Epithelial cell of proximal tubule (primary cell): ENCODE data around the gene CAMTA2. TPM values are rescaled to one million over a fixed set of nuclear protein-coding genes. Genes with fewer than 3 reads are reported as not detected.

ENCODE experiments used
- DNase-seq: peaks from one replicate; pipeline ENCODE4 v3.0.0-alpha.2; 2011; ENCODE audit warnings: low read depth
- H3K4me3 ChIP-seq: 2 replicates; pipeline ENCODE4 v1.5.1; 2011; ENCODE audit warnings: low read depth, mild to moderate bottlenecking, low read length
- total RNA-seq: library from RNA; depleted of rRNA; stranded (reverse); fragments of >200 nt; gene quantifications from 2 replicates; pipeline ENCODE4 v1.2.3, GENCODE V29; 2015
- TF ChIP-seq, protein P1 (sequence below): conservative IDR thresholded peaks from 2 replicates; pipeline ENCODE4 v1.5.1; 2012; ENCODE audit warnings: low read depth, mild to moderate bottlenecking, low read length

Gene CAMTA2, protein sequence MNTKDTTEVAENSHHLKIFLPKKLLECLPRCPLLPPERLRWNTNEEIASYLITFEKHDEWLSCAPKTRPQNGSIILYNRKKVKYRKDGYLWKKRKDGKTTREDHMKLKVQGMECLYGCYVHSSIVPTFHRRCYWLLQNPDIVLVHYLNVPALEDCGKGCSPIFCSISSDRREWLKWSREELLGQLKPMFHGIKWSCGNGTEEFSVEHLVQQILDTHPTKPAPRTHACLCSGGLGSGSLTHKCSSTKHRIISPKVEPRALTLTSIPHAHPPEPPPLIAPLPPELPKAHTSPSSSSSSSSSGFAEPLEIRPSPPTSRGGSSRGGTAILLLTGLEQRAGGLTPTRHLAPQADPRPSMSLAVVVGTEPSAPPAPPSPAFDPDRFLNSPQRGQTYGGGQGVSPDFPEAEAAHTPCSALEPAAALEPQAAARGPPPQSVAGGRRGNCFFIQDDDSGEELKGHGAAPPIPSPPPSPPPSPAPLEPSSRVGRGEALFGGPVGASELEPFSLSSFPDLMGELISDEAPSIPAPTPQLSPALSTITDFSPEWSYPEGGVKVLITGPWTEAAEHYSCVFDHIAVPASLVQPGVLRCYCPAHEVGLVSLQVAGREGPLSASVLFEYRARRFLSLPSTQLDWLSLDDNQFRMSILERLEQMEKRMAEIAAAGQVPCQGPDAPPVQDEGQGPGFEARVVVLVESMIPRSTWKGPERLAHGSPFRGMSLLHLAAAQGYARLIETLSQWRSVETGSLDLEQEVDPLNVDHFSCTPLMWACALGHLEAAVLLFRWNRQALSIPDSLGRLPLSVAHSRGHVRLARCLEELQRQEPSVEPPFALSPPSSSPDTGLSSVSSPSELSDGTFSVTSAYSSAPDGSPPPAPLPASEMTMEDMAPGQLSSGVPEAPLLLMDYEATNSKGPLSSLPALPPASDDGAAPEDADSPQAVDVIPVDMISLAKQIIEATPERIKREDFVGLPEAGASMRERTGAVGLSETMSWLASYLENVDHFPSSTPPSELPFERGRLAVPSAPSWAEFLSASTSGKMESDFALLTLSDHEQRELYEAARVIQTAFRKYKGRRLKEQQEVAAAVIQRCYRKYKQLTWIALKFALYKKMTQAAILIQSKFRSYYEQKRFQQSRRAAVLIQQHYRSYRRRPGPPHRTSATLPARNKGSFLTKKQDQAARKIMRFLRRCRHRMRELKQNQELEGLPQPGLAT
- 10.6 and 16.7 TPM in 2 replicates for total RNA-seq

- TF ChIP-seq, protein P1, sequence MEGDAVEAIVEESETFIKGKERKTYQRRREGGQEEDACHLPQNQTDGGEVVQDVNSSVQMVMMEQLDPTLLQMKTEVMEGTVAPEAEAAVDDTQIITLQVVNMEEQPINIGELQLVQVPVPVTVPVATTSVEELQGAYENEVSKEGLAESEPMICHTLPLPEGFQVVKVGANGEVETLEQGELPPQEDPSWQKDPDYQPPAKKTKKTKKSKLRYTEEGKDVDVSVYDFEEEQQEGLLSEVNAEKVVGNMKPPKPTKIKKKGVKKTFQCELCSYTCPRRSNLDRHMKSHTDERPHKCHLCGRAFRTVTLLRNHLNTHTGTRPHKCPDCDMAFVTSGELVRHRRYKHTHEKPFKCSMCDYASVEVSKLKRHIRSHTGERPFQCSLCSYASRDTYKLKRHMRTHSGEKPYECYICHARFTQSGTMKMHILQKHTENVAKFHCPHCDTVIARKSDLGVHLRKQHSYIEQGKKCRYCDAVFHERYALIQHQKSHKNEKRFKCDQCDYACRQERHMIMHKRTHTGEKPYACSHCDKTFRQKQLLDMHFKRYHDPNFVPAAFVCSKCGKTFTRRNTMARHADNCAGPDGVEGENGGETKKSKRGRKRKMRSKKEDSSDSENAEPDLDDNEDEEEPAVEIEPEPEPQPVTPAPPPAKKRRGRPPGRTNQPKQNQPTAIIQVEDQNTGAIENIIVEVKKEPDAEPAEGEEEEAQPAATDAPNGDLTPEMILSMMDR = peak; percentile 61
- peak within 1 kb of the TSS; percentile 74 for H3K4me3 ChIP-seq
- no peak for DNase-seq
Observed at GRCh38 chr17:4986951-4987766, at the start of gene CAMTA2. Gene CAMTA2, minus strand, starts transcription at chr17:4987675. Its CDS starts 1,453 bp downstream, at chr17:4986222.

DNA sequence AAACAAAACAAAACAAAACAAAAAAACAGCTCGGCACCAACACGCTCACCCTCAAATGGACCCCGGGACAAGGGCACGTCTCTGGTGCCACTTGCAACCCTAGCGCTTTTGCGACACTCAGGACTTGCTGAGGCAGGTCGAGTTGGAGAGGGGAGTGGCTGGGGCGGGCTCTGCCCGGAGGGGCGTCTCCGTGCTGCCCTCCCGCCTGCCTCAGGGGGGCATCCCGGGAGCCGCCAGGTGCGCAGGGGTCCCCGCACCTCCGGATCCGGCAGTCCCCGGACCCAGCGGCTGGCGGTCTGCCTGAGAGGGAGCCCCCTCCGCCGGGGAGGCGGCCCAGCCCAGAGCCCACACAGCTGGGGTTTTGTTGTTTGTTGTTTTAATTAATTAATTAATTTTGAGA is 47.8 kb upstream of the CAMTA2 start, which contains the start of gene SLC52A1:
TSS of gene SLC52A1 (minus strand) at position 112 of the 400 bp plus-strand sequence. CDS start 820 bp downstream, outside the sequence.
- no peak for DNase-seq
- peak within 1 kb of the TSS; percentile 21 for H3K4me3 ChIP-seq
- TF ChIP-seq, protein P1 = no peak

DNA sequence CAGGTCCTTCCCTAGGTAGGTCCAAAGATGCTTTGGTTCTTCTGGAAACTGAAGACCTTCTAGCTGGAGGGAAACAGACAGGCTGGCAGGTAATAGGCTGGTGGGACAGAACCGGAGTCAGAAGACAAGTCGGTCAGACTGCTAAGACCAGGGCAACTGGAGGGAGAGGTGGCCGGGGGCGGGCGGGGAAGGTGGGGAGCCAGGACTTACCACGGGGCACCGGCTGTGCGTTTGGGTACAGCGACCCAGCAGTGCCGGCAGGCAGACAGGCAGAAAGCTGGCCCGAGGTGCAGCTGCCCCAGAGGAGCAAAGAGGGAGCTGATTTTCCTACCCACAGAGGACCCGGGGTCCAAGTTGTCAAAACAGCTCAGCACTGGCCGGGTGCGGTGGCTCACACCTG is 47.2 kb upstream of the CAMTA2 start:
- TF ChIP-seq, protein P1 = no peak
- DNase-seq = no peak
- H3K4me3 ChIP-seq = no peak overlapping the region

DNA sequence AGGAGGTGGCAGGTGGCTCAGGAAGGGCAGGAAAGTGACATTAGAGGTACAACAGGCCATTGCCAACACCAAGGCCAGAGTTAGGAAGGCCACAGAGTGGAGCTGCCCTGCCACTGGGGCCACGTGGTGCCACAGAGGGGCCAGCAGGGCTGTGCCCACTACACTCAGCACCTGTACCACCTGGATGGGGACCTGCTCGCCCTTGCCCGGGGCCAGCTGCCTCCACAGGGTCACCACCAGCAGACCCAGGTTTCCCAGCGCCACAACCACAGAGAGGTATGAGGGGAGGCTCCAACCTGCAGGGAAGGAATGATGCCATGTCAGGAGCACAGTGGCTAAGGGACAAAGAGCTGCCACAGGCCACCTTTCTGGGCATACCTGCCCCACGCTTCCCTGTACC is 46.6 kb upstream of the CAMTA2 start:
- no peak overlapping the region for H3K4me3 ChIP-seq
- no peak for DNase-seq
- TF ChIP-seq, protein P1 = no peak

- TF ChIP-seq, protein P1 = no peak
- no peak overlapping the region for H3K4me3 ChIP-seq
- no peak for DNase-seq
Observed at GRCh38 chr17:5033352-5034015, 46.0 kb upstream of the CAMTA2 start.

GRCh38 chr17:5032865-5033264 is 45.4 kb upstream of the CAMTA2 start:
- TF ChIP-seq, protein P1 = no peak
- no peak for DNase-seq
- H3K4me3 ChIP-seq = no peak overlapping the region
